ENCODE measurements around the gene NGLY1.

The NGLY1 gene

DNA sequence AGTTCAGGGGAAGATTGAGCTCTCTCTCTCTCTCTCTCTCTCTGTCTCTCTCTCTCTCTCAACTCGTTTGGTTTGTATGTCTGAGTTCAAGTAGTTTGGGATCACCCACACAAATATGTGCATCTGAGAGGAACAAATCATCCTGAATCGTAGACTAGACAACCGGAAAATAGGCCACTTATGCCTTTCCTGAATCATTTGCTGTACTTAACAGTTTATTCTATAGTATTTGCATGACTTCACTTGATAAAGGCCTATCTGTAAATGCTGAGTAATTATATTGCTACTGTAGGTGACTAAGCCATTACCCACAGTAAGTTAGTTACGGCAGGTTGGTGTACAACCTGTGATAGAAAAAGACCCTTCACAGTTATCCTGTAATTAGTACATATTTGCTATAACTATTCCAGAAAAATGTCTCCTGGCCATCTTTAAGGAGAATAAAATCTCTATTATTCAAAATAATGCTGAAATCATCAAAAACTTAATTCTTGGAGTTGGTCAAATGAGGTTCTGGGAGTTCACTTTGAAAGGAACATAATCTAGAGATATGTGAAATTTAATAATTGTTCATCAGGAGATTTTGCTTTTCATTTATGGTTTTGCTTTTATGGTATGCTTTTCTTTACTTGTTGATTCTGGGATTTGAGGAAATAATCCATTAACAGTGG lies 37.7 kb upstream of the NGLY1 start:
- Histone ChIP-seq H3K4me3 (ENCODE audit: insufficient read length, low read depth) (no peak overlapping the region), H3K27me3 (ENCODE audit: insufficient read depth, insufficient read length) (no peaks in the 10 kb centered on the region), H3K9me3 (ENCODE audit: insufficient read depth, low read length) (no peaks in the 10 kb centered on the region), H3K36me3 (ENCODE audit: insufficient read depth, insufficient read length, low read length) (no peaks in the 10 kb centered on the region), H3K9ac (ENCODE audit: insufficient read length, low read depth) (no peak overlapping the region), H3K4me1 (ENCODE audit: insufficient read depth, insufficient read length) (no peaks in the 10 kb centered on the region)
- DNase-seq (ENCODE audit: low read depth, low spot score), result no peak
- TF ChIP-seq ZNF274 (IDR thresholded peaks at IDR 0.05; ENCODE audit: low read depth, low read length), result no peak
- no peak for TF ChIP-seq SUZ12 (IDR thresholded peaks at IDR 0.05; ENCODE audit: extremely low read depth, insufficient read depth, insufficient read length)

DNA sequence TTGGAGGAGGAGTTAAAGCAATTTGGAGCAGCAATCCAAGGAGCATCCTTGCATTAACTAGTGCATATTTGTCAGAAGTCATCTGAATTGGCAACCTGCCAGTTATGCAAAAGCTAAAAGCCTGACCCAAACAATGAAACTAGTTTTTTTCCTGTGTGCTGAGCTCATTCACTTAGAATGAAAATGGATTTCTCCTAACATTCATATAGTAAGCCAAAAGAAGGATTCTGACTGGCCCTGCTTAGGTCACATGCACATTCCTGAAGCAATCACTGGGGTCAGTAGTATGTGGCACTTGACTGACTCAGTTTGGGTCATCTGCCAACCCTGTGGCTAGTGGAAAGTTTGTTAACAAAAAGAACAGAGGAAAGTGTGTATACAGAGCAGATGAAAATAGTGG lies 37.1 kb upstream of the NGLY1 start:
- Histone ChIP-seq H3K9me3 (ENCODE audit: insufficient read depth, low read length) (no peaks in the 10 kb centered on the region), H3K4me3 (ENCODE audit: insufficient read length, low read depth) (no peak overlapping the region), H3K27me3 (ENCODE audit: insufficient read depth, insufficient read length) (no peaks in the 10 kb centered on the region), H3K9ac (ENCODE audit: insufficient read length, low read depth) (no peak overlapping the region), H3K36me3 (ENCODE audit: insufficient read depth, insufficient read length, low read length) (no peaks in the 10 kb centered on the region), H3K4me1 (ENCODE audit: insufficient read depth, insufficient read length) (no peaks in the 10 kb centered on the region)
- no peak for TF ChIP-seq SUZ12 (IDR thresholded peaks at IDR 0.05; ENCODE audit: extremely low read depth, insufficient read depth, insufficient read length)
- TF ChIP-seq YY1 (IDR thresholded peaks at IDR 0.05; ENCODE audit: insufficient read depth, insufficient read length), result no peak
- no peak for TF ChIP-seq ZNF274 (IDR thresholded peaks at IDR 0.05; ENCODE audit: low read depth, low read length)
- peak; percentile 57 for DNase-seq (ENCODE audit: low read depth, low spot score)

DNA sequence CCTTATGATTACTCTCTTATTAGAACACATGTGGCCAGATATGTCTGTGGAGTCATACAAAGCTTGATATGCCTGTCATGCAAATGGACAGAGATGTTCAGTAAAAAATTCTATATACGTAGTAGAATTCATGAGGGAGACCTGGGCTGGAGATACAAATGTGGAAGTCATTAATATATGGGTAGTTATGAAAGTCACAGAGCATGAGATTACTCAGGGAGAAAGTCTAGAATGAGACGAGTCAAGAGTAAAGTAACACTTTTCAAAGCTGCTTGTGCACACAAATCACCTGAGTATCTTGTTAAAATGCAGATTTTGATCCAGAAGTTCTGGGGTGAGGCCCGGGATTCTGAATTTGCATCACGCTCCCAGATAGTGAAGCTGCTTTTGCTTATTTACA lies 35.1 kb upstream of the NGLY1 start:
- Histone ChIP-seq H3K27me3 (ENCODE audit: insufficient read depth, insufficient read length) (no peaks in the 10 kb centered on the region), H3K4me3 (ENCODE audit: insufficient read length, low read depth) (no peak overlapping the region), H3K4me1 (ENCODE audit: insufficient read depth, insufficient read length) (no peaks in the 10 kb centered on the region), H3K36me3 (ENCODE audit: insufficient read depth, insufficient read length, low read length) (no peaks in the 10 kb centered on the region), H3K9ac (ENCODE audit: insufficient read length, low read depth) (no peak overlapping the region), H3K9me3 (ENCODE audit: insufficient read depth, low read length) (no peaks in the 10 kb centered on the region)
- no peak for DNase-seq (ENCODE audit: low read depth, low spot score)
- TF ChIP-seq YY1 (IDR thresholded peaks at IDR 0.05; ENCODE audit: insufficient read depth, insufficient read length), result no peak
- no peak for TF ChIP-seq SUZ12 (IDR thresholded peaks at IDR 0.05; ENCODE audit: extremely low read depth, insufficient read depth, insufficient read length)
- TF ChIP-seq ZNF274 (IDR thresholded peaks at IDR 0.05; ENCODE audit: low read depth, low read length), result no peak

DNA sequence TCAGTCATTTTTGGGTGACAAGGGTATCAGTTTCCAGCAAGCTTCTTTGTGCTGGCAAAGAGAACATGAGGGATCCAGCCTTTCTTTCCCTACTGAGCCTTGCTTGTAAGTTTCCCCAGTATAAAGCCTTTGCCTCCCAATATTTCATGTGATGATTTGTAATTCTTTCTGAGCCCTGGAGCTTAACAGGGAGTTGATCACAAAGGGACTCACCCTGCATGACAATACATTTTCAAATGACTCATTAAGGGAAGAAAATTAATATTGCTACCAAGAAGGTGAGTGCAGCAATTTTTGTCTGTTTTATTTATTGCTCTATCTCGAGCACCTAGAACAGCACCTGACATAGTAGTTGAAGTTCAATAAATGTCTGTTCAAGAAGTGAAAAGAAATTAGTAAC lies 34.4 kb upstream of the NGLY1 start:
- Histone ChIP-seq H3K4me3 (ENCODE audit: insufficient read length, low read depth) (no peak overlapping the region), H3K27me3 (ENCODE audit: insufficient read depth, insufficient read length) (no peaks in the 10 kb centered on the region), H3K36me3 (ENCODE audit: insufficient read depth, insufficient read length, low read length) (no peaks in the 10 kb centered on the region), H3K9ac (ENCODE audit: insufficient read length, low read depth) (no peak overlapping the region), H3K4me1 (ENCODE audit: insufficient read depth, insufficient read length) (no peaks in the 10 kb centered on the region), H3K9me3 (ENCODE audit: insufficient read depth, low read length) (no peaks in the 10 kb centered on the region)
- no peak for DNase-seq (ENCODE audit: low read depth, low spot score)
- TF ChIP-seq SUZ12 (IDR thresholded peaks at IDR 0.05; ENCODE audit: extremely low read depth, insufficient read depth, insufficient read length) (no peak), YY1 (IDR thresholded peaks at IDR 0.05; ENCODE audit: insufficient read depth, insufficient read length) (no peak), ZNF274 (IDR thresholded peaks at IDR 0.05; ENCODE audit: low read depth, low read length) (no peak)

DNA sequence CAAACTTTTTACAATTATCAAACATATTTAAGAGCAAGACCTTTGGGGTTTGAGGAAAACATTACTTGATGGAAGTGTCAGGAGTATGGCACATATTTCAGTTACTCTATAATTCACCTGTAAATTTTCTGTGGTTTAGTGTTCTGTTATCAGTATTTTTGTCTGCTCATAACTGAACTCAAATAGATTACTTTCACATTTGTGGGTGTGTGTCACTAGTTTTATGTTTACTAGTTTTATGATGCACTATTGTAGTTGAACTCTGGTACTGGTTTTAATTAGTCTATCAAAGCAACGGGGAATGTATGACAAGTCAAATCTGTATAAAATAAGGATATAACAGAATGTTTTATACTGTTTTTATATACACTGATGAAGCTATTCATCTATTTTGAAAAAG lies 33.9 kb upstream of the NGLY1 start:
- Histone ChIP-seq H3K9me3 (ENCODE audit: insufficient read depth, low read length) (no peaks in the 10 kb centered on the region), H3K36me3 (ENCODE audit: insufficient read depth, insufficient read length, low read length) (no peaks in the 10 kb centered on the region), H3K4me3 (ENCODE audit: insufficient read length, low read depth) (no peak overlapping the region), H3K9ac (ENCODE audit: insufficient read length, low read depth) (no peak overlapping the region), H3K4me1 (ENCODE audit: insufficient read depth, insufficient read length) (no peaks in the 10 kb centered on the region), H3K27me3 (ENCODE audit: insufficient read depth, insufficient read length) (no peaks in the 10 kb centered on the region)
- no peak for DNase-seq (ENCODE audit: low read depth, low spot score)
- TF ChIP-seq YY1 (IDR thresholded peaks at IDR 0.05; ENCODE audit: insufficient read depth, insufficient read length) (no peak), ZNF274 (IDR thresholded peaks at IDR 0.05; ENCODE audit: low read depth, low read length) (no peak), SUZ12 (IDR thresholded peaks at IDR 0.05; ENCODE audit: extremely low read depth, insufficient read depth, insufficient read length) (no peak)

DNA sequence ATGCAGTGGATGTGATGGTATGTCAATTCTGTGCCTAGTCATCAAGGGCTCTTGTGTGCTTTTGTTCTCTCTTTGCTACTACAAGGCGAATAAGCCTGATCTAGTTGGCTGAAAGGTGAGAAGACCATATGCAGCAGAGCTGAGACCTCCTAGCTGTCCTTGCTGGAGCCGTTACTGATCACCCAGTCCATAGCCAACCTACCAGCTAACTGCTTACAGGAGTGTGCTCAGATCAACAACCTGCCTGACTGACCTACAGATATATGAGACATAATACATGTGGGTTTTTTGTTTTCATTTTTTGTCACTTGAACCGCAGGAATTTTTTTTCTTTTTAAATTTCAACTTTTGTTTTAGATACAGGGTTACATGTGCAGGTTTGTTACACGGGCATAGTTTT lies 29.4 kb upstream of the NGLY1 start:
- no peaks in the 10 kb centered on the region for H3K27me3 ChIP-seq (ENCODE audit: insufficient read depth, insufficient read length)
- TF ChIP-seq ZNF274 (IDR thresholded peaks at IDR 0.05; ENCODE audit: low read depth, low read length) (no peak), YY1 (IDR thresholded peaks at IDR 0.05; ENCODE audit: insufficient read depth, insufficient read length) (no peak), SUZ12 (IDR thresholded peaks at IDR 0.05; ENCODE audit: extremely low read depth, insufficient read depth, insufficient read length) (no peak)
- H3K4me3 ChIP-seq (ENCODE audit: insufficient read length, low read depth), result no peak overlapping the region
- no peak for DNase-seq (ENCODE audit: low read depth, low spot score)
- H3K9me3 ChIP-seq (ENCODE audit: insufficient read depth, low read length), result no peaks in the 10 kb centered on the region
- H3K9ac ChIP-seq (ENCODE audit: insufficient read length, low read depth), result no peak overlapping the region
- H3K36me3 ChIP-seq (ENCODE audit: insufficient read depth, insufficient read length, low read length), result no peaks in the 10 kb centered on the region
- H3K4me1 ChIP-seq (ENCODE audit: insufficient read depth, insufficient read length), result no peaks in the 10 kb centered on the region

DNA sequence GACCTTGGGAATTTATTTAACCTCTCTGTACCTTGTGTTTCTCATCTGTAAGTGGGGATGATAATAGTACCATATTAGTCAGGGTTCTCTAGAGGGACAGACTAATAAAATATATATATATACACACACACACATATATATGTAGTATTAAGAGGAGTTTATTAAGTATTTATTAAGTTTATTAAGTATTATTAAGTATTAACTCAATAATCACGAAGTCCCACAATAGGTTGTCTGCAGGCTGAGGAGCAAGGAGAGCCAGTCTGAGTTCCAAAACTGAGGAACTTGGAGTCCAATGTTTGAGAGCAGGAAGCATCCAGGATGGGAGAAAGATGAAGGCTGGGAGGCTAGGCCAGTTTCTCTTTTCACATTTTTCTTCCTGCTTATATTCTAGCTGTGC lies 21.4 kb upstream of the NGLY1 start:
- Histone ChIP-seq H3K9me3 (ENCODE audit: insufficient read depth, low read length) (no peaks in the 10 kb centered on the region), H3K27me3 (ENCODE audit: insufficient read depth, insufficient read length) (no peaks in the 10 kb centered on the region), H3K36me3 (ENCODE audit: insufficient read depth, insufficient read length, low read length) (no peaks in the 10 kb centered on the region), H3K4me1 (ENCODE audit: insufficient read depth, insufficient read length) (no peaks in the 10 kb centered on the region), H3K4me3 (ENCODE audit: insufficient read length, low read depth) (no peak overlapping the region), H3K9ac (ENCODE audit: insufficient read length, low read depth) (no peak overlapping the region)
- TF ChIP-seq SUZ12 (IDR thresholded peaks at IDR 0.05; ENCODE audit: extremely low read depth, insufficient read depth, insufficient read length) (no peak), ZNF274 (IDR thresholded peaks at IDR 0.05; ENCODE audit: low read depth, low read length) (no peak), YY1 (IDR thresholded peaks at IDR 0.05; ENCODE audit: insufficient read depth, insufficient read length) (no peak)
- DNase-seq (ENCODE audit: low read depth, low spot score), result no peak

Data from NT2/D1 (cell line).